HG02943 (cell line): ENCODE data around the gene RASIP1.
"Not testable (repeated sequence)": the region's sequence is repeated elsewhere in the genome, so short reads cannot be mapped to it uniquely, and the experiment has no call there.

Experiments
- ATAC-seq: cut with Tn5 transposase; IDR thresholded peaks from one replicate; pipeline ENCODE4 v1.9.1; 2021; ENCODE audit warnings: mild to moderate bottlenecking, low read depth, moderate library complexity; ENCODE audit not compliant: unreplicated experiment

Gene RASIP1

DNA sequence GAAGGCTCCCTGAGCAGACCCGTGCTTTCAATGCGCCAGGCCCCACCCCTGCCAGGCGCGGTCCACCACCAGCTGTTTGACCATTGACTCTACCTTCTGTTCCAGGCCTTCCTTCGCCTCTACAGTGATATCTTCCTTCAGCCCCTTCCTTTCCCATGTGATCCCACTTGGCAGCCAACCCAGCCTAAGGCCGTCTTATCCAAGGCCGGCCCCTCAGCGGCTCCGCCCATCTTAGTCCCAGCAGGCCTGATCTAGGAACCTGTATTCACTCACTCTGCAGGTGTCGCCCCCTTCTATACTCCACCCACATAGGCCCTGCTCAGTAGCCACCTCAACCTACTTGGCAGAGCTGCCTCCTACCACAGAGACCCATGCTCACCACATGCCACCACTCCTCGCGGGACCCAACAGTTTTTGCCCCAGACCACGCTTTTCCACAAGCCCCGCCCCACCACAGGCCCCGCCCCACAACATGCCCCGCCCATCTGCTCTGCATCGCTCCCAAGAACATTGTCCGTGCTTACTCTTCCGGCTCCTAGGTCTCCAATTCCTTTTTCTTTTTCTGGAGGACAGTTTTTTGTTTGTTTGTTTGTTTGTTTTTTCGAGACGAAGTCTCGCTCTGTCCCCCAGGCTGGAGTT, 2.9 kb downstream of the RASIP1 start:
- no peak for ATAC-seq

DNA sequence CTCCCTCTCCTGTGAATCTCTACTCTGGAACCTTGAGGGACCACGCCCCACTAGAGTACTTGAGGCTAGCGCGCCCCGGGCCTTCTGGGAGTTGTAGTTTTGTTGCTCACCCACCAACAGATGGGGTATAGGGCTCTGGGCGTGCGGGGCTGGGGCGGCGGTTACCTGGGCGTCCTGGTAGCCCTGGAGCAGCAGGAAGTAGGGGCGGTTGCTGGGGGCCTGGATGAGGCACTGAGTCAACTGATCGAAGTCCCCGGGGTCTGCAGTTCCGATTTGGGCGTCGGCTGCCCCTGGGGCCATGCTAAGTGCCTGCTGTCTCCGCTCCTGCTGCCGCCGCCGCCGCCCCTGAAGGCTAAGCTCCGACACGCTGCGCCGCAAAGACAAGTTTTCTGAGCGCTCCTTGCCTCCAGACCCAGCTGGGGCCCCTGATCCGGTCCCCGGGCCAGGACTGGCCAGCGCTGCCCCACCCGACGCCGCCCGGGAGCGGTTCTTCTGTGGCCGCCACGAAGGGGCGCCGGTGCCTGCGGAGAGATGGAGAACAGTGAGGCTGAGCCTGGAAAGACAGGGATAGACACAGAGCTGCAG, 5.3 kb downstream of the RASIP1 start:
- no peak for ATAC-seq

DNA sequence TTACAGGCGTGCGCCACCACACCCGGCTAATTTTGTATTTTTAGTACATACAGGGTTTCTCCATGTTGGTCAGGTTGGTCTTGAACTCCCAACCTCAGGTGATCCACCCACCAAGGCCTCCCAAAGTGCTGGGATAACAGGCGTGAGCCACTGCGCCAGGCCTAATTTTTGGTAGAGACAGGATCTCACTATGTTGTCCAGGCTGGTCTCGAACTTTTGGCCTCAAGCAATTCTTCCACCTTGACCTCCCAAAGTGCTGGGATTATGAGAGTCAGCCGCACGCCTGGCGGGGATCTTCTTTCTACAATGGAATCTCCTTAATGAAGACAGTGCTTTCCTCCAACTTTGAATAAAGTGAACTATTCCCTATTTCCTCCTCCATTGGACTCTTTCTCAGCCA, 5.8 kb downstream of the RASIP1 start:
- no peak for ATAC-seq

DNA sequence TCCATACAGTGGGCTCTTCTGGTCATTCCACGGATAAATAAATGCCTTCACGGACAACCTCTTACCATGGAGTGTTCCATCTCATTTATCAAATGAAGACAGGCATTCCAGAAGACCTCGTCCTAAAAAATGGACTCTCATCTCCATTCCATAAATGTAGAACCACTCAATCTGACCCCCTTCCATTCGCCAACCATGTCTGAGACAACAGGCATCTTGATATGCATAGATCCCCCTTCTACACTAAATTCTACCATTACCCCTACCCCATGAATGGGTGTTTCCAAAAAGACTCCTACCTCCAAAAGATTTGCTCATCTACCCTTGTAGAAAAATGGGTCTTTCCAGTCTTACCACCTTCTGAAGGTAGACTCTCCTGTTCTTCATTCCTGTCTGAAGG, 9.0 kb downstream of the RASIP1 start:
- no peak for ATAC-seq

DNA sequence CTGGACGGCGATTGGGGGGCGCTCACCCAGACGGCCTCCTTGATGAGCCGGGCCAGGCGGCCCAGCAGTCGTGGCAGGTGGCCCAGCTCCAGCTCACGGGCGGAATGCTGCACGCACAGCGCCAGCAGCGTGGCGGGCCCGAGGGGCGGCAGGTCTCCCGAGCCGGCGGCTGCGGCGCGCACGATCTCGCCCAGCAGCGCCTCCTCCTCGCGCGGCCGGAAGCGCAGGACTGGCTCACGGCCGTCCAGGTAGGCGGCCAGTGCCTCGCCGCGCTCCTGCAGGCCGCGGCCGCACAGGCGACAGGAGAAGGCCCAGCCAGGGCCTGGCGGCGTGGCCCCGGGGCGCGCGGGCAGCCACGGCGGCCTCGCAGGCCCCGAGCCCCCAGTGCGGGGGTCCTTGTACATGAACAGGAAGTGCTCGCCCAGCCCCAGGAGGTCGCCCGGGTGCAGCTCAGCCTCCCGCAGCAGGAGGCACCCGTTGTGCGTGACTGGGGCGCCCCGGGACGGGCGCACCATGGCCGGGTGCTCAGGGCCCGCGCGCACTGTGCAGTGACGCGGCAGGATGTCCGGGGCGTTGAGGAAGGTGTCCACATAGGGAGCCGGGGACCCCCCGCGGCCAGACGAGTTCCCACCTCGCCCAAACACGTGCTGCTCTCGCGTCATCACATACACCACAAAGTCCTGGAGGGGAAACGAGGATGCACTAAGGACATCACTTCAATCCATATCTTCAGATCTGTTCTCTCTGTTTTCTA, 11.3 kb downstream of the RASIP1 start:
- no peak for ATAC-seq

DNA sequence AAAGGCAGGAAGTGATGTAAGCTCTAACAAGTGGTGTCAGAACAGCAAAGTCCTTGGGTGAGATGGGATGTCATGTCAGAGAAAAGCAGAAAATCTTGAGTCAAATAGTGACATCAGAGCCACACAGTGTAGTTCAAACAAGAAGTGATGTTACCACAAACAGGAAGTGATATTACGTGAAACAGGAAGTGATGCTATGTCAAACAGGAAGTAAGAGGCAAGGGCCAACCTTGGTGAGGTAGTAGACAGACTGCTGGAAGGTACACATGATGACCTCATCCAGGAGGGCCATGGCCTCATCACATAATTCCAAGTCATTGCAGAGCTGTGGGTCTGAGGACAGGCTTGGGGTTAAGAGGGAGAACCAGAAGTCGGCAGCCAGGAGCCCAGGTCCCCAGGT, 13.9 kb downstream of the RASIP1 start:
- ATAC-seq: no peak

DNA sequence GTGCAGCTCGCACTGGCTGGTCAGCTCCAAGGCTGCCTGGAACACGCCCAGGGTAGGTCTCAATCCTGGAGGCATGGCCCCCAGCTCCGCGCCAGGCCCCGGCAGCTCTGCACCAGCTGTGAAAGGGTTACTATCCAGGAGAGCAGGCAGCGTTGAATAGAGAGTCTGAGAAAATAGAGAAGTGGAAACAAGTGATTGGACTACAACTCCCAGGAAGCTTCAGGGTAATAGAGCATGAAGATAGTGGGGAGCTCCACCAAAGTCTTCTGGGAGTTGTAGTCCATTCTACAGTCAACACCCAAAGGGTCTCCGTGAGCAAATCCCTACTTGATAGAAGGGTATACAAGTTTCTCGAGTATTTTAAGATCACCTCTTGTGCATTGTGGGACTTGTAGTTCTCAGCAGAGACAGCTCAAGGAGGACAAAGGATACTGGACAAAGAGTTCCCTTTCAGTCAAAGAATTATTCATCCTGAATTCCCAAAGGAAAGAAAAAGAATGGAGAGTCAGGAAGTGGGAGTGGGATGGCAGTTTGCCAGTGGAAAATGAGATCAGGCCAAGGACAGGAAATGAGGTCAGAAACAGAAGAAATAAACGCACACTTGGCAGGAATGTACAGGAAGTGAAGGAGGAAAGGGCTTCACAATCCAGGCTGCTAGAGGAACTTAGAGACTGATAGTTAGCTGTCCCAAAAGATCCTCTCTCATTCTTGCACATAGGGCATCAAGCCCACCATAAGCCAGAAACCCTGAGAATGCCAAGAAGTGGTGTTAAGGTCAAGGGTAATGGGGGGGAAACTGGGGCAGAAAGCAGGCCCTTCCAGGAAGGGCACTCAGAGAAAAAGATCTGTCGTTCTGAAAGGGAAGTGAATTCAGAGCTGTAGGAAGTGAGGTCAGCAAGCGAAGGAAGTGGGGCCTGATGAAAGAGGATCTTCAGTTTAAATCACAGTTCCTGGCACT, 15.3 kb downstream of the RASIP1 start:
- ATAC-seq: no peak

DNA sequence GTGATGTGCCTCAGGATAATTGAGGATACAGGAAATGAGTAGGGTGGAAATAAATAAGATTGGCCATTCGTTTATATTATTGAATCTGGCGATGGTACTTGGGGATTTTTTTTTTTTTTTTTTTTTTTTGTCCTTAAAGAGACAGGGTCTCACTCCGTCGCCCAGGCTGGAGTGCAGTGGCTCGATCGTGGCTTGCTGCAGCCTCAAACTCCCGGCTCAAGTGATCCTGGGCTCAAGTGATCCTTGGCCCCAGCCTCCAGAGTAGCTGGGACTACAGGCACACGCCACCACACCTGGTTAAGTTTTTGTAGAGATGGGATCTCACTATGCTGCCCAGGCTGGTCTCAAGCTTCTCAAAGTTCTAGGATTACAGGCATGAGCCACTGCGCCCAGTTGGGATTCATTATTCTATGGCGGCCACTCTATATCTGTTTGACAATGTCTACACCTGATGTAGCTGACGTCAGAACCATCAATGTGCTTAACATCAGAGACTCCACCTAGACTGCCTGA, 18.2 kb downstream of the RASIP1 start:
- ATAC-seq: no peak

DNA sequence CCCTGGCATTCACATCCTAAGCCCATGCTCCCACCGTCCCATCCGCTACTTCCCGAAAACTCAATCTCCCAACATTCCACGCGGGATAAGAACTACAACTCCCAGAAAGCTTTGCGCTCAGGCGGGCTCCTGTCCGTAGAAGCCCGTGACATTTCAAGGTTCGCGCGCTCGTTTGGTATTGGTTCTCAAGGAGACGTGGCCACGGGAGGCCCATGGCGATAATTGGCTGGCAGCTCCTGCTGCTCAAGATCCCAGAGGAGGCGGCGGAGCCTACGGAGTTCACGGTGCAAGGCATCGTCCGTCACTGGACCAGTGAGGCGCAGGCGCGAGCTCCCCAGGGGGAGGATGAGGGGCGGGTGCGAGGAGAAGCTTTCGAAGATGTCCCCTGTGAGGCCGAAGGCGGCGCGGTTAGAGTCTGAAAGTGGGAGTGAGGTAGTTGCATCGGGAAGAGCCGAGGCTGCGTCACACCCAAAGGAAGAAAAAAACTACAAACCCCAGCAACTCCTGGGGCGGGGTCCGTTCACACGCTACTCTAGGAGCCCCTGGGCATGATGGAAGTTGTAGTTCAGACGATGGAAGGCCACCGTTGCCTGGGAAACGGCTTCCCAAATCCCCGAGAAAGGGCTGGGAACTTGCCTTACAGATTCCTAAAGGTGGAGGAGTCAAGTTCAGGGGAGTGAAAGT, 19.7 kb downstream of the RASIP1 start:
- ATAC-seq: peak; percentile 74

DNA sequence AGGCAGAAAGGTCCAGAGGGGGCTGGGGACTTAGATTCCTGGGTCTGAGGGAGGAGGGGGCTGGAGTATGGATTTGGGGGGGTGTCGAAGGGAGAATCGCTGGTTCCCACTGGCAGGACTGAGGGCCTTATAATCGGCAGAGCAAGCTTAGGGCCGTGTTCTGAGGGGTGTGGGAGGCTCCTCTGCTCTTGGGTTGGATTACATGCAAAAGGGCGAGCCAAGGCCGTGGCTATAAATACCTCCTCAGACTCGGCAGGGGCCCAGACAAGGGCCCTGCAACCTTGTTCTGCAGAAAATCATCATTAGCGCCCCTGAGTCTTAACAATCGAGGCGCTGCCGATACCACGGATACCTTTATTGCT, 20.2 kb downstream of the RASIP1 start:
- ATAC-seq: no peak

DNA sequence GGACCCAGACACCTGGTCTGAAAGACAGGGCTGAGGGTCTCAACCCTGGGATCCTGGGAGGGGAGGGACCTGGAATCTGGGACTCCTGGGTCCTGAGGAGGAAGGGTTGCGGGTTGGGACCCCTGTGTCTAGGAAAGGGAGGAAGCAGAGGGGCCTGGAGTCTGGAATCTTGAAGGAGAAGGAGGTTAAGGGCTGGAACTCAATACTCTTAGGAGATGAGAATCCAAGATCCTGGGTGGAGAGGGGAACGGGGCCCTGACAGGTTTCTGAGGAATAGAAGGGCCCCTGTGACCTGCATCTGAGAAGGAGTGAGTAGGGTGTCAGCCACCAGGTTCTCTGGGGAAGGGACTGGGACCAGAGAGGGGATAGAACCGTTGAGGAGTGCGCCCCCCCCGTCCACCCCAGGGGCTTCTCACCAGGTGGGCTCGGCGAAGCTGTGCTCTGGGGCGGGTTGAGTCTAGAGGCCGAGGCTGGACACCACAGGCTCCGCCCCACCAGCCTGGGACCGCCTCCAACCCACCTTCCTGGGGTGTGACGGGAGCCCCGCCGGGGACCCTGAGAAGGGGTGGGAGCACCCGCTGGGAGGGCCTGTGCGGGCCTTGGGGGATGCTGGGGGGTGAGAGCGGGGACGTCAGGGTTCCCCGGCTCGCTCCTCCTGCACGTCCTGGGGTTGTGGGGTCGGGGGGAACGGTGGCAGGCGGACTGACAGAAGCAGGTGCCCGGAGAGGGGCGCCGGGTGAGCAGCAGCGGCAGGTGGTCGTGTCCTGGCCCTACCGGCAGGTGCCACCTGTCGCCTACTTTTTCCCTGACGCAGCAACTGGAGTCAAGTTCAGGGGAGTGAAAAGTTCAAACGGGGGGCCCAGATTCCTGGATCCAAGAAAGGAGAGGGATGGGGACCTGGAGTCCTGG, 20.9 kb downstream of the RASIP1 start, which contains the start of gene MAMSTR:
MAMSTR (minus strand) TSS at position 463 of the 909 bp plus-strand sequence. CDS start 694 bp downstream, outside the sequence.
- no peak for ATAC-seq

DNA sequence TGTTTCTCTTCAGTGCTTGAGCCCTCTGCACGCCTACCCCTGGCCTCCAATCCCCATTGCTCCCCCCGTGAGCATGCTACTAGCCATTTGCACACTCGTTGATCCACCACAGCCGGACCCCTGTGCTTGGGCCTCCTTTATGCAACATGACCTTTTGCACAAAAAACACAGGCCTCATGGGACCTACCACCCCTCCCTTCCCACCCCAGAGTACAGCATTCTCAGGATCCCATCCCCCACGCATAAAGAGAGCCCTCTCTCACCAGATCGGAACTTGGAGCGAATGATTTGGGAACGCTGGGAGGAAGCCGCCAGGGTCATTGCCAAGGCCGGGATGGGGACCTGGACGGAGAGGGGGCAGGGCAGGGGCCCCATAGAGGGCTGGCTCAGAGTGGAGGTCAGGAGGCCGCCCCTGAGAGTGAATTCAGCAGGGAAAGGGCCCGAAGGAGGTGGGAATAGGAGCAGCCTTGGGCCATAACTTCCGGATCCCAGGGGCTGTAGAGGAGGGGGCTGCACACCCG, 21.6 kb downstream of the RASIP1 start:
- ATAC-seq: no peak

DNA sequence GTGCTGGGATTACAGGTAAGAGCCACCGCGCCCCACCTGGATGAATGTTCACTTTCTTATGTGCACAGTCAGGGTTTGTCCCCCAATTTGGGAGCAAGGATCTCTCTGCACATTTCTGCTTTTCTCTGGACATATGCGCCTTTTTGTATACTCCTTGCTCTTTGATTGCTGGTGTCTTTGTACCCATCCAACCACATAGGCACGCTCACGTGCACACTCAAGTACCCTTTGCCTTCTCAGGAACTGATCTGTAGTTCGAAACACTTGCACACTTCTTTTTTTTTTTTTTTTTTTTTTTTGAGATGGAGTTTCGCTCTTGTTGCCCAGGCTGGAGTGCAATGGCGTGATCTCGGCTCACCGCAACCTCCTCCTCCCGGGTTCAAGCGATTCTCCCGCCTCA, 22.3 kb downstream of the RASIP1 start:
- ATAC-seq: not testable (repeated sequence)

DNA sequence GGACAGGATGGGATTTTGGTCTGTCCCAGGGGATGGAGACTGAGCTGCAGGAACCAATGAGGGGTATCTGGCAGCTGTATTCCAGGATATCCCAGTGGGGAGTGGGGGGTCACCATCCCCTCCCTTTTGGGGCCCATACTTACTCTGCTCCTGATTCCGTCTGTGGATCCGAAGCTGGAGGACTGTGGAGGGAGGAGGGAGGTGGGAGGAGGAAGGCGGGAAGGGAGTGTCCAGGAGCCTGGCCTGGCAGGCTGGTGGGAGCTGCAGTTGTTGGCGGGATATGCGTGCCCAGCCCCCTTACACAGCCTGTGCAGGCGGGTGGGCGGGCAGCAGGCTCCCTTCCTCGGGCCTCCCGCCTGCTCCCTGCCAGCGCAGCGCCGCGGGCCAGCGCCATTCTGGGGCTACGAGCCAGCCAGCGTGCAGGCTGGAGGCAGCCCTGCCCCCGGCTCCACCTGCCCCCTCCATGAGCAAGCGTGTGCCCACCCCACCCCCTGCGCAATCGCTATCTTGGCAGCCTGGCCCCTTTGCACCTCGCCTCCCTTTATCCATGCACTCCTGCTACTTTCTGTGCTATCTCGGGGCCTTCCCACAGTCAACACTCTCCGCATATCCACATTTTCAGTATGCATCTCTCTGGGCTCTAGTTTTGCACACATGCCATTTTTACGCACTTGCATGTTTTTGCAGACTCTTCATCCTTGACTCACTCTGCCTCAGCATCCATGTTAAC, 23.7 kb downstream of the RASIP1 start:
- ATAC-seq: no peak

DNA sequence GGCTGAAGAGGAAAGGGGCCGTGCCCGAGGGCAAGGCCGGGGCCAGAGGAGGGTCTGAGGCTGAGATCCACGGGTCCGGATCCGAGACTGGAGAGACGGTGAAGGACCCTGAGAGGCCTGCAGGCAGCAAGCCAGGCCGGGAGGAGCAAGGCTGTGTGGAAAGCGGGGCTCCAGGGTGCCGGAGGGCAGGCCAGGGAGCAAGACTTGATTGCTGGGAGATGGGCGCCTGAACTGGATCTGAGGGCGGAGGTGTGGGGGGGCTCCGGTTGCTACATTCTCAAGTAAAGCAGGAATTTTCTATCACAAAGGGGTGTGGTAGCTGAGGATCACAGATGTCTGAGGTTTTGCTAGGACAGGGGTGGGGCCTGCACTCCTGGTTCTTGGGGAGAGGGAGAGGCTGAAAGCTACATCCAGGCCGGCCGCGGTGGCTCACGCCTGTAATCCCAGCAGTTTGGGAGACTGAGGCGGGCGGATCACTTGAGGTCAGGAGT, 24.7 kb downstream of the RASIP1 start:
- ATAC-seq: no peak

DNA sequence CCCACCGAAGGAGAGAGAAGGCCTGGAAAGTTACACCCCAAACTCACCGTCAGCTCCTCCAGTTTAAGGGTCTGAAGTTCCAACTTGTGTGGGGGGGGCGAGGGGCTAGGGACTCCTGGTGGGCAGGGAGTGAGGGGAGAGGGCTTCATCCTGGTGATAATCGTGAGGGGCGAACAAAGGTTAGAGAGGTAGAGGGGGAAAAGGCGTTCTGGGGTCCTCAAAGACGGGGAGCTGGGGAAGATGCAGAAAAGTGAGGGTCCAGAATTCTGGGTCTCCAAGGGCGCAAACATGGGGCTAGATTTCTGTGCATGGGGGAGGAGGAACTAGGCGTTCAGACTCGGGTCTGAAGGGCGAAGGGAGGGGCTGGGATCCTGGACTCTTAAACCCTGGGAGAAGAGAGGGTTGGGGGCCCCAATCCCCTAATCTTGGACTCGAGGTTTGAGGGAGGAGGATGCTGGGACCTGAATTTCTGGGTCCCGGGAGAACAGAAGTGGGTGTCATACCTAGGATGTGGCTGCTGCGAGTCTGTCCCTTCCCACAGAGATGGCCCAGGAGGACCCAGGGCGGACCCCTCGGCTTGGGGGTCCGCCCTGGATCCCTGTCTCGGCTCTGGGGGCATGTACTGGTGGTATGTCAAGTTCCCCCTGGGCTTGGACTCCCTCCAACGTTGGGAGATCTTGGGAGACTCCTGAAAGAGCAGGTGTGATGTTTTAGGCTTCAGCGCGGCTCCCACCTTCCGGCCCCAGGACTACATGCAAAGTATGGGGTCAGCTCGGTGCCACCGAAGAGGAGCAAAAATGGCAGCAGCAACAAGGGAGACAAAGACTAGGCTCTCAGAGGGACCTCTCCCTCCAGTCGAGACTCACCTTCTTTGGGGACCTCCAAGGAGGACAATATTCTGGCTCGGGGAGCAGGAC, 25.4 kb downstream of the RASIP1 start:
- no peak for ATAC-seq
